GM12873 (cell line): ENCODE data around the gene RPS3.

Experiments used
- TF ChIP-seq, protein P1 (sequence below): IDR thresholded peaks from 2 replicates; pipeline ENCODE4 v1.5.1; 2012; ENCODE audit warnings: low read depth, mild to moderate bottlenecking, moderate library complexity, low read length, control low read depth; ENCODE audit not compliant: insufficient read depth; ENCODE audit errors: missing control alignments

RPS3 gene

DNA sequence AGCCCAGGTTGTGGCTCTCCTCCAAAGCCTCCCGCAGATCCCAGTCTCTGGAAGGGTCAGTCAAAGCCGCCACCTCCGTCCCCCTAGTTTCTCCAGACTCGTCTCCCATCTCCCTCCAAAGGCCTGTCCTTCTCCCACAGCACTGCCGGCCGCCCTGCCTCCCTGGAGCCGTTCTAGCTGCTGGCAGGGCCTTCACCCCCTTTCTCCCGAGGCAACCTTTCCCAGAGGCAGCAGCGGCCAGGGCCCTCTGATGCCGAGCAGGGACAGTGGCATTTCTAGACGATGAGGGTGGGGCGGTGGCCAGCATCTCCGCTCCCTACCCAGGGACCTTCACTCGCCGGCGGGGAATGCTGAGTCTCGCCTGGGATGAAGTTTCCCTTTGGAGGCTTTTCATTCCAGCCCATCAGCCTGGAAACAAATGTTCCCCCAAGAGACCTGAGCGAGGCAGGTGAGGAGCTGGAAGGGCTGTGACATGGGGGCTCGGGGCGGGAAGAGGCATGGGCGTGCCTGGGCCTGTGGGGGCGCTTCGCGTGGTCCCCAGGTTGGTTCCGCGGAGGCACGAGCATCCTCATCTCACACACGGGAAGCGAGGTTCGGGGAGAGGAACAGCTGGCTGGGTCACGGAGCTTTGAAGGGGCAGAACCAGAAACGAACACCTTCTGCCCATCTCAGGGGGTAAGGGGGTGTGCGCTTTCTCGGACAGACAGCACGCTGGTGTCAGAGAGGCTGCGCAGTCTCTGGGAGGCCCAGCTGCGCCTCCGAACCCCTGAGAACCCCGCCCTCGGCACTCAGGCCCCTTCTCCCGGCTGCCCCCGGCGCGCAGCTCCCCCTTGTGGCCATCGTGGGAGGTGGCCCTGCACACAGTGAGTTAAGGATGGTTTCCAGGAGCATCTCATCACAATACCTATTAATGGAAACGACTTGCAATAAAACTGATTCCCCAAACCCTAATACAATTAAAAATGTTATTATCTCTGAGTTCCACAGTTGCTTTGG lies 51.8 kb downstream of the RPS3 start:
- TF ChIP-seq, protein P1, sequence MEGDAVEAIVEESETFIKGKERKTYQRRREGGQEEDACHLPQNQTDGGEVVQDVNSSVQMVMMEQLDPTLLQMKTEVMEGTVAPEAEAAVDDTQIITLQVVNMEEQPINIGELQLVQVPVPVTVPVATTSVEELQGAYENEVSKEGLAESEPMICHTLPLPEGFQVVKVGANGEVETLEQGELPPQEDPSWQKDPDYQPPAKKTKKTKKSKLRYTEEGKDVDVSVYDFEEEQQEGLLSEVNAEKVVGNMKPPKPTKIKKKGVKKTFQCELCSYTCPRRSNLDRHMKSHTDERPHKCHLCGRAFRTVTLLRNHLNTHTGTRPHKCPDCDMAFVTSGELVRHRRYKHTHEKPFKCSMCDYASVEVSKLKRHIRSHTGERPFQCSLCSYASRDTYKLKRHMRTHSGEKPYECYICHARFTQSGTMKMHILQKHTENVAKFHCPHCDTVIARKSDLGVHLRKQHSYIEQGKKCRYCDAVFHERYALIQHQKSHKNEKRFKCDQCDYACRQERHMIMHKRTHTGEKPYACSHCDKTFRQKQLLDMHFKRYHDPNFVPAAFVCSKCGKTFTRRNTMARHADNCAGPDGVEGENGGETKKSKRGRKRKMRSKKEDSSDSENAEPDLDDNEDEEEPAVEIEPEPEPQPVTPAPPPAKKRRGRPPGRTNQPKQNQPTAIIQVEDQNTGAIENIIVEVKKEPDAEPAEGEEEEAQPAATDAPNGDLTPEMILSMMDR: peak; percentile 67

DNA sequence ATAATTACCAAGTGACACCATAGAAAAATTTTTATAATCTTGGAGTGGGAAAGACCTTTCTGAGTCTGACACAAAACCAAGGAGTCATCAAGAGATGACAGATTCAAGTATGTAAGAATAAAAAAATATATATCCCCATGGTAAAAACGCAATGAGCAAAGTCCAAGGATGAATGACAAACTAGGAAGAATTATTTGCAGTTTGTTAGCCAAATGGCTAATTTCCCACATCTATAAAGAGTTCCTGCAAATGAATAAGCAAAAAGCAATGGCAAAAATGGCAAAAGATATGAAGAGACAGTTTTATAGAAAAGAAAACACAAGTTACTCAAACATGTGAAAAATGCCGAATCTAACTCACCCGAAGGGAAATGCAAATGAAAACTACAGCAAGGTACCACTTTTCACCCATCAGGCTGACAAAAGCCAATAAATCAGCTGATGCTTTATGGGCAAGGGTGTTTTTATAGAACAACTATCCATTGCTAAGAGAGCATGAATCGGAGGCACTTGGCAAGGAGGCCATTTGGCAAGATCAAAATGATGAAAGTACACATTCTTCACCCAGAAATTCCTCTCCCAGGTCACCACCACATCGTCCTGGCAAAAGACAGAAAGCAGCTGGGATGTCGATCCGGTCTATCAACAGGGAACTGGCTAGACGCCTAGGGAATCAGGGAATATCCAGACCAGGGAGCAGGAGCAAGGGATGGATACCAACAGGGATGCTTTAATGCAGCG lies 54.8 kb downstream of the RPS3 start:
- TF ChIP-seq, protein P1: no peak

DNA sequence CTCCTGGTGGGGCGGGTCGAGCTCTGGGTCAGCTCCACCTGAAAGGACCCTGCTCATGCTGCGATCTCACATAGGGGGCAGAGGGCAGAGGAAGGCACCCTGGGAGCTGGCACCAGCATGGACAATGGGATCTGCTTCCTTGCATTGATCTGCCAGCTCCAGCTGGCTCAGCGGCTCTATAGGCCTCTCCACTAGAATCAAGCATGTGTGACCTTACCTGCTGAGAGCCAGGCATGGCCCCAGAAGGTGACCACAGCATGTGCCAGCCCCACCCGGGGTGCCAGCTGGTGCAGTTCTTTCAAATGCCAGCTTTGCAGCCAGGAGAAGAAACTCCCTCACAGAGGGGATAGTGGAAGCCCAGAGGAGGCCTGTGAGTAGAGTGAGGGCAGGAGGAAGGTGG lies 55.7 kb downstream of the RPS3 start:
- TF ChIP-seq, protein P1: no peak
